Calu3 (cell line): ENCODE measurements around the gene ACACB. TPM values are rescaled to one million over a fixed set of nuclear protein-coding genes. Genes with fewer than 3 reads are reported as not detected.

Experiments used
- BruUV-seq: library from RNA; stranded (reverse); fragments of 400-500 nt; replicated peaks from 2 replicates; lab custom pipeline; 2021; lab: Mats Ljungman, UMichigan
- CTCF ChIA-PET: fragments of 300-600 bp; sonication (Branson Sonifier 250); formaldehyde crosslinking; loops from one replicate; lab custom pipeline; 2022; ENCODE audit warnings: antibody characterized with exemption; lab: Charles Lee
- DNase-seq: peaks from one replicate; pipeline ENCODE4 v3.0.0; 2022
- H3K27ac Mint-ChIP-seq: one replicate; pipeline ENCODE4 v1.8.0; 2022; ENCODE audit warnings: mixed read lengths; ENCODE audit not compliant: unreplicated experiment
- H3K27me3 Mint-ChIP-seq: one replicate; pipeline ENCODE4 v1.8.0; 2022; ENCODE audit warnings: mixed read lengths; ENCODE audit not compliant: unreplicated experiment
- H3K36me3 Mint-ChIP-seq: one replicate; pipeline ENCODE4 v1.8.0; 2022; ENCODE audit warnings: mild to moderate bottlenecking, moderate library complexity, mixed read lengths; ENCODE audit not compliant: insufficient read depth, unreplicated experiment
- H3K4me1 Mint-ChIP-seq: one replicate; pipeline ENCODE4 v1.8.0; 2022; ENCODE audit warnings: mild to moderate bottlenecking, low read depth, mixed read lengths; ENCODE audit not compliant: unreplicated experiment
- H3K4me3 Mint-ChIP-seq: one replicate; pipeline ENCODE4 v1.8.0; 2022; ENCODE audit warnings: mild to moderate bottlenecking, low read depth, moderate library complexity, mixed read lengths; ENCODE audit not compliant: unreplicated experiment
- H3K9me3 Mint-ChIP-seq: one replicate; pipeline ENCODE4 v1.8.0; 2022; ENCODE audit warnings: low read depth, mixed read lengths; ENCODE audit not compliant: unreplicated experiment
- CTCF ChIP-seq: fragments of 200-600 bp; IDR thresholded peaks from one replicate; pipeline ENCODE4 v1.8.0; 2022; ENCODE audit warnings: antibody characterized with exemption; ENCODE audit not compliant: unreplicated experiment
- intact Hi-C: fragments of 100-400 bp; cut with micrococcal nuclease; formaldehyde crosslinking; loops from one replicate; pipeline ENCODE4 v1.10.0; 2022; ENCODE audit not compliant: unreplicated experiment
- total RNA-seq: library from RNA; stranded (reverse); gene quantifications from 2 replicates; pipeline ENCODE4 v1.2.3, GENCODE V29; 2022

Gene ACACB
- total RNA-seq, 1 experiment from 2014 or later, result 6.2 TPM

- BruUV-seq, result no TSS peak
- CTCF ChIA-PET, result no interaction called here
Measured at GRCh38 chr12:109246221-109246620, 129.8 kb downstream of the ACACB start.

DNA sequence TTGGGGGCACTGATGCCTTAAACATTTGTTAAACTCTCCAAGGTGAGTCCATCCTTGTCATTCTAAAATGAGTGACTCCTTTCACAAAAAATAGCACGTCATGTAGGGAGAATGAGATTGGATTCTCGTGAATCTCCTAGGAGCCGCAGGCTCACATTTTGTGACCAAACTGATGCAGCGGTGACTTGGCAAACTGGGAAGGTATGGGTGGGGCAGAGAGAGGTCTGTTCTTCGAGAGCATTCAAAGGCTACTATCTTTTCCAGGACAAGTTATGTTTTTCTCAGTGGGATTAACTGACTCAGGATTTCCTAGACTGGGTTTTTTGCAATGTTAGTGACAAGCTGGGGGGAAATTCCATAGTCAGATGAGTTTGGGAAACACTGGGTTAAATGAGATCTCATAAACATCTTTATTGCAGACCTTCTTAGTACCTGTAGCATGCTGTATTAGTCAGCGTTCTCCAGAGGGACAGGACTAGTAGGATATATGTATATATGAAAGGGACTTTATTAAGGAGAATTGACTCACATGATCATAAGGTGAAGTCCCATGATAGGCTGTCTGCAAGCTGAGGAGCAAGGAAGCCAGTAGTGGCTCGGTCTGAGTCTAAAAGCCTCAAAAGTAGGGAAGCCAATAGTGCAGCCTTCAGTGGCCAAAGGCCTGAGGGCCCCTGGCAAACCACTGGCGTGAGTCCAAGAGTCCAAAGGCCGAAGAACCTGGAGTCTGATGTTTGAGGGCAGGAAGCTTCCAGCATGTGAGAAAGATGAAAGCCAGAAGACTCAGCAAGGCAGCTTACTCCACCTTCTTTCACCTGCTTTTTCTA lies 131.7 kb downstream of the ACACB start:
- no peak overlapping the region for H3K27ac Mint-ChIP-seq
- H3K4me3 Mint-ChIP-seq, result no peak overlapping the region
- peak; percentile 65 for DNase-seq
- TF ChIP-seq CTCF, result no peak
- BruUV-seq, result no TSS peak
- intact Hi-C loops, result no loop called here
- no peaks in the 10 kb centered on the region for H3K9me3 Mint-ChIP-seq
- no peaks in the 10 kb centered on the region for H3K36me3 Mint-ChIP-seq
- CTCF ChIA-PET, result no interaction called here
- H3K27me3 Mint-ChIP-seq, result no peaks in the 10 kb centered on the region
- H3K4me1 Mint-ChIP-seq, result peaks cover 20% of the 10 kb centered on the region

More at GRCh38 chr12:109246221-109246620, 129.8 kb downstream of the ACACB start:
- intact Hi-C loops, result no loop called here
- no peaks in the 10 kb centered on the region for H3K36me3 Mint-ChIP-seq
- TF ChIP-seq CTCF, result no peak
- peaks cover 20% of the 10 kb centered on the region for H3K4me1 Mint-ChIP-seq
- H3K27me3 Mint-ChIP-seq, result no peaks in the 10 kb centered on the region
- no peak overlapping the region for H3K27ac Mint-ChIP-seq
- no peaks in the 10 kb centered on the region for H3K9me3 Mint-ChIP-seq
- H3K4me3 Mint-ChIP-seq, result no peak overlapping the region
- DNase-seq, result no peak

DNA sequence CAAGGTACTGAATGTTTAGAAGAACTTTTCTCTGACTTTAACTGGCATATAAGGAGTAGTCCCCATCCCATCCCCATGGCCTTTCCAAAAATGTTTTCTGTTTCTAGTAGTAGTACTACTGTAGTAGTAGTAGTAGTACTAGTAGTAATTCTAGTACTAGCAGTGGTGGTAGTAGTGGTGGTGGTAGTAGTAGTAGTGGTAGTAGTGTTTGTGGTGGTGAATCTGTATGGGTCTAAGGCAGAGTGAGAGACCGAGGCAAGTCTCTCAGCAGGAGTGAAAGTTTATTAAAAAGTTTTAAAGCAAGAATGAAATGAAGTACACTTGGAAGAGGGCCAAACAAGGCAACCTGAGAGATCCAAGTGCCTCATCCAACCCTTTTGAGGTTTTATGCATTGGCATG lies 134.1 kb downstream of the ACACB start:
- no peak for DNase-seq
- H3K4me3 Mint-ChIP-seq, result no peak overlapping the region
- H3K36me3 Mint-ChIP-seq, result no peaks in the 10 kb centered on the region
- no TSS peak for BruUV-seq
- no peak overlapping the region for H3K27ac Mint-ChIP-seq
- H3K27me3 Mint-ChIP-seq, result no peaks in the 10 kb centered on the region
- H3K4me1 Mint-ChIP-seq, result peaks cover 20% of the 10 kb centered on the region
- no peak for TF ChIP-seq CTCF
- CTCF ChIA-PET, result interaction anchor here (1.2 kb wide), 1 partner anchor 135 kb away, joined by 4 read pairs; no protein-coding TSS in a partner anchor
- peaks cover 2% of the 10 kb centered on the region for H3K9me3 Mint-ChIP-seq
- intact Hi-C loops, result no loop called here

DNA sequence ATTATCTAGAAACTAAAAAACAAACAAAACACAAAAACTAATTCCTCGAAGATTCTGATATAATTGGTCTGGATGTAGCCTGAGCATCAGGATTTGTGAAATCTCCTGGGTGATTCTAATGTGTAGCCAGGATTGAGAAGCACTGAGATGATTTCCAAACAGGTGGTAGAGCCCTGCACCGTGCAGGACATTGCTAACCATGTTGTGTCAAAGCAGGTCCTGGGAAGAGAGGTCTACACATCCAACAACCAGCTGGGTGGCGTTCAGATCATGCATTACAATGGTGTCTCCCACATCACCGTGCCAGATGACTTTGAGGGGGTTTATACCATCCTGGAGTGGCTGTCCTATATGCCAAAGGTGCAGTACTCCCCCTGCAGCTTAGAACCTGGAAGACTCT lies 136.4 kb downstream of the ACACB start:
- H3K4me1 Mint-ChIP-seq, result peaks cover 15% of the 10 kb centered on the region
- no peaks in the 10 kb centered on the region for H3K36me3 Mint-ChIP-seq
- H3K27ac Mint-ChIP-seq, result no peak overlapping the region
- DNase-seq, result no peak
- H3K9me3 Mint-ChIP-seq, result peaks cover 2% of the 10 kb centered on the region
- TF ChIP-seq CTCF, result no peak
- no peak overlapping the region for H3K4me3 Mint-ChIP-seq
- H3K27me3 Mint-ChIP-seq, result no peaks in the 10 kb centered on the region
- CTCF ChIA-PET, result no interaction called here
- intact Hi-C loops, result no loop called here
- BruUV-seq, result no TSS peak
